GM18505 (cell line): Measurements from ENCODE around the gene NXNL1.

ENCODE experiments used
- ATAC-seq: cut with Tn5 transposase; IDR thresholded peaks from one replicate; pipeline ENCODE4 v1.9.1; 2021; ENCODE audit not compliant: unreplicated experiment
- POLR2A ChIP-seq: IDR thresholded peaks from 4 replicates; pipeline ENCODE4 v1.6.1; 2011; ENCODE audit warnings: borderline replicate concordance; ENCODE audit not compliant: insufficient read depth, insufficient read length; ENCODE audit errors: extremely low read depth

NXNL1 gene

GRCh38 chr19:17495639-17496296 lies 35.0 kb upstream of the NXNL1 start:
- no peak for TF ChIP-seq POLR2A
- no peak for ATAC-seq

- no peak for TF ChIP-seq POLR2A
- no peak for ATAC-seq
Observed at GRCh38 chr19:17491287-17491686, 30.6 kb upstream of the NXNL1 start.

- no peak for ATAC-seq
- no peak for TF ChIP-seq POLR2A
Observed at GRCh38 chr19:17490411-17490810, 29.7 kb upstream of the NXNL1 start.

GRCh38 chr19:17489392-17490030 lies 28.8 kb upstream of the NXNL1 start:
- TF ChIP-seq POLR2A: no peak
- no peak for ATAC-seq

- no peak for TF ChIP-seq POLR2A
Observed at GRCh38 chr19:17488593-17489391, 28.1 kb upstream of the NXNL1 start.

GRCh38 chr19:17487284-17488121 lies 26.8 kb upstream of the NXNL1 start:
- TF ChIP-seq POLR2A: no peak
- no peak for ATAC-seq

More at GRCh38 chr19:17488593-17489391, 28.1 kb upstream of the NXNL1 start:
- no peak for ATAC-seq

GRCh38 chr19:17486545-17487240 lies 26.0 kb upstream of the NXNL1 start:
- no peak for ATAC-seq
- TF ChIP-seq POLR2A: no peak

GRCh38 chr19:17484520-17485185 lies 23.9 kb upstream of the NXNL1 start:
- TF ChIP-seq POLR2A: no peak
- ATAC-seq: no peak

GRCh38 chr19:17483605-17484002 lies 22.9 kb upstream of the NXNL1 start:
- no peak for ATAC-seq
- no peak for TF ChIP-seq POLR2A

- no peak for TF ChIP-seq POLR2A
- no peak for ATAC-seq
Observed at GRCh38 chr19:17482877-17483604, 22.3 kb upstream of the NXNL1 start.

GRCh38 chr19:17481986-17482385 lies 21.3 kb upstream of the NXNL1 start:
- TF ChIP-seq POLR2A: no peak
- ATAC-seq: no peak
